HG02938 (cell line): ENCODE results near the gene PDCD5.
"Not testable (repeated sequence)": the region's sequence is repeated elsewhere in the genome, so short reads cannot be mapped to it uniquely, and the experiment has no call there.

Experiments
- ATAC-seq: cut with Tn5 transposase; IDR thresholded peaks from one replicate; pipeline ENCODE4 v1.9.1; 2021; ENCODE audit warnings: mild to moderate bottlenecking, moderate library complexity; ENCODE audit not compliant: unreplicated experiment

Gene PDCD5

DNA sequence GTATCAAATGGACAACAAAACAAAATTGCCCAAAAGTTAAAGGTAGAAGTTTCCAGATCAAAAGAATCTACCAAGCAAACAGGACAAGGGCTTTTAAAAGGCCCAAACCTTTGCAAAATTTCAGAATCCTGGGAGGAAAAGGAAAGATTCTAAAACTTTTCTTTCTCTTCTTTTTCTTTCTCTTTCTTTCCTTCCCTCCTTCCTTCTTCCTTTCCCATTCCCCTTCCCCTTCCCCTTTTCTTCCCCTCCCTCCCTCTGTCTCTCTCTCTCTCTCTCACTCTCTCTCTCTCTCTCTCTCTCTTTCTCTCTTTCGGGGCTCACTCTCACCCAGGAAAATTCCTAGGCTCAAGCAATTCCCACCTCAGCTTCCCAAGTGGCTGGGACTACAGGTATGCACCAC, 4.2 kb upstream of the PDCD5 start:
- no peak for ATAC-seq

DNA sequence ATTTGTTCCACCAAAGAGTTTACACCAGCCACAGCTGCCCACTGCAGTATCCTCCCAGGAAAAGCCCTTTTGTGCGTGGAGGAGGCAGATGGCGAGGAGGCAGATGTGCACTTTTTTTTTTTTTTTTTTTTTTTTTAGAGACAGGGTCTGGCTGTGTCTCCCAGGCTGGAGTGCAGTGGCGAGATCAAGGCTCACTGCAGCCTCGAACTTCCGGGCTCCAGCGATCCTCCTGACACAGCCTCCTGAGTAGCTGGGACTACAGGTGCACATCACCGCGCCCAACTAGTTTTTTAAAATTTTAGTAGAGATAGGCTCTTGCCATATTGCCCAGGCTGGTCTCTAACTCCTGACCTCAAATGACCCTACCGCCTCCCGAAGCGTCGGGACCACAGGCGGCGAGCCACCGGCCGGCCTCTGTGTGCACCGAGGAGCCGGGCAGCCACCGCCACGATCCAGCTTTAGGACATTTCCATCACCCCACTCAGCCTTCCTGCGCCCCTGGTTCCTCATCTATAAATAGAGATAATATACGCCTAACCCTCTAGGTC, 563 bp upstream of the PDCD5 start:
- ATAC-seq, result peak; percentile 23

DNA sequence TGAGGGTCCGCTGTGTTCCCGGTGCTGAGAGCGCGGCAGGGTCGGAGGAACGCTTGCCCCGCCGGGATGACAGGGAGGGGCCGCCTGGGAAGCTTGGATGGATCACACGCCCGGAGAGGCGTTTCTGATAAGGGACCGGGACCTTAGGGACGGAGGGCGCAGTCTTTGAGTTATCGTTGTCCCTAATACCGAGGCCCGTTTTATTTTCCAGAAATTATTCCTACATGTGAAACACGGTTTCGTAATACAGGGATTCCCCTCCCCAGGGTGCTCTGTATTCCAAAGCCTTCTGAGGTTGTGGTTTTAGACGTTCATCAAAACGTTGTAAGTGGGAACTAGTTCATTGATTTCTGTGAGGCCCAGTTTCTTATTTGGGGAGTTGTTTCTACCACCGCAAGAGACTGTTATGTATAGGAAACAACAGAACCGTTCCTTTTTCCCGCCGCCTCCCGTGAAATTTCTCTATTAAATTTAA, 752 bp downstream of the PDCD5 start:
- ATAC-seq, result no peak

DNA sequence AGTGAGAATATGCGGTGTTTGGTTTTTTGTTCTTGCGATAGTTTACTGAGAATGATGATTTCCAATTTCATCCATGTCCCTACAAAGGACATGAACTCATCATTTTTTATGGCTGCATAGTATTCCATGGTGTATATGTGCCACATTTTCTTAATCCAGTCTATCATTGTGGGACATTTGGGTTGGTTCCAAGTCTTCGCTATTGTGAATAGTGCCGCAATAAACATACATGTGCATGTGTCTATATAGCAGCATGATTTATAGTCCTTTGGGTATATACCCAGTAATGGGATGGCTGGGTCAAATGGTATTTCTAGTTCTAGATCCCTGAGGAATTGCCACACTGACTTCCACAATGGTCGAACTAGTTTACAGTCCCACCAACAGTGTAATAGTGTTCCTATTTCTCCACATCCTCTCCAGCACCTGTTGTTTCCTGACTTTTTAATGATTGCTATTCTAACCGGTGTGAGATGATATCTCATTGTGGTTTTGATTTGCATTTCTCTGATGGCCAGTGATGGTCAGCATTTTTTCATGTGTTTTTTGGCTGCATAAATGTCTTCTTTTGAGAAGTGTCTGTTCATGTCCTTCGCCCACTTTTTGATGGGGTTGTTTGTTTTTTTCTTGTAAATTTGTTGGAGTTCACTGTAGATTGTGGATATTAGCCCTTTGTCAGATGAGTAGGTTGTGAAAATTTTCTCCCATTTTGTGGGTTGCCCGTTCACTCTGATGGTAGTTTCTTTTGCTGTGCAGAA, 6.9 kb downstream of the PDCD5 start:
- not testable (repeated sequence) for ATAC-seq

DNA sequence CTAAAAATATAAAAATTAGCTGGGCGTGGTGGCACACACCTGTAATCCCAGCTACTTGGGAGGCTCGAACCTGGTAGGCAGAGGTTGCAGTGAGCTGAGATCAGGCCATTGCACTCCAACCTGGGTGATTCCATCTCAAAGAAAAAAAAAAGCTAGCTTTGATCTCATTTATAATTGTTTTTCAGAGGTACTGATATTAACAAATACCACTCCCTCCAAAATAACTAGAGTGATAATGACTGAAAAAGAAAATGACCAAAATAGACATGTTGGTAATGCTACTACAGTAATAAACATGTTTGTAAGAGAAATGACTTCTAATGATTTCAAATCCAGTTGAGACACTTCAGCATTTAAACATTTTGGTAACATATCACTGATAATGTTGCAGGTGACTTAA, 13.0 kb downstream of the PDCD5 start:
- no peak for ATAC-seq

DNA sequence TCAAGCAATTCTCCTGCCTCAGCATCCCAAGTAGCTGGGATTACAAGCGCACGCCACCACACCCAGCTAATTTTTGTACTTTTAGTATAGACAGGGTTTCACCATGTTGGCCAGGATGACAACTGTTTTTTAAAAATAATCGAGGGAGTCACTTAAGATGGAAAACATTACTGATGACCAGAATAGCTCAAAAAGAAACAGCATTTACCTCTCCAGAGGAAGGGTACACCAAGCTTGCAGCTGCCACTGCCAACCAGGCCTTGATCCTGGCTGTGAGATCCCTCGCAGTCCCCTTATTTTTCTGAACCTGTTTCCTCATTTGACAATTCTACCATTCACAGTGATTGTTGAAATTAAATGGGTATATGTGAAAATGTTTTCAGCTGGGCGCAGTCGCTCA, 14.5 kb downstream of the PDCD5 start:
- ATAC-seq, result no peak

DNA sequence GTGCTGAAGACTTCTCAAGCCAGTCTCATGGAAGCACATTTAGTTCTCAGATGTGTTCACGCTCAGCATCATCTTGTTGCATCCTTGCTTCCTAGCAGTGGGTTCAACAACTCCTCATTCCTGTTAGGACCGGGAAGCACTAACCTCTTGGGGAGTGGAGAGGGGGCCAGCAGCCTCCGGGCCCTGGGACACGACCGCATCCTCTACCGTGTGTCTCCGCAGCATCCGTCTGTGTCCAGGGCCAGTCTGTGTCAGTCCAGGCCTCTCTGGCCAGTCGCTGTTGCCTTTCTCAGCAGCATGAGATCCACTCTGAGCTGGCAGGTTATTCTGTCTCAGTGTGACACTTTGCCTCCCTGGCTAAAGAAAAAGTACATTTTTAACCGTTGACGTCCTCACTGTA, 17.0 kb downstream of the PDCD5 start:
- ATAC-seq, result no peak

DNA sequence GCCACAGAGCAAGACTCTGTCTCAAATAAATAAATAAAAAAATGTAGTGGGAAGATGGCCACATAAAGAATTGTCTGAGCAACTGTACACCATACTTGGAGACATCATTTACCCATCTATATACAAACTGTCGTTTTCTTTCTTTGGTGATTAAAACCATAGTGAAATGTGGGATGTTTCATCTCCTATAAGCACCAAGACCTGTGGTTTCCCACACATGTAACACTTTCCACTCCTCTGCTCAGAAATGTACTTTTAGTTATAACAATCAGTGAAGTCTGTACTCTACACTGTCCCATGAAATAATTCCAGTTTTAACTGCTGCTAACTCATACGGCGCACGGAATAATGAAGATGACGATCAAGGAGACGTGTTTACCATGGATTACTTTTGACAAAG, 18.3 kb downstream of the PDCD5 start:
- ATAC-seq, result no peak

DNA sequence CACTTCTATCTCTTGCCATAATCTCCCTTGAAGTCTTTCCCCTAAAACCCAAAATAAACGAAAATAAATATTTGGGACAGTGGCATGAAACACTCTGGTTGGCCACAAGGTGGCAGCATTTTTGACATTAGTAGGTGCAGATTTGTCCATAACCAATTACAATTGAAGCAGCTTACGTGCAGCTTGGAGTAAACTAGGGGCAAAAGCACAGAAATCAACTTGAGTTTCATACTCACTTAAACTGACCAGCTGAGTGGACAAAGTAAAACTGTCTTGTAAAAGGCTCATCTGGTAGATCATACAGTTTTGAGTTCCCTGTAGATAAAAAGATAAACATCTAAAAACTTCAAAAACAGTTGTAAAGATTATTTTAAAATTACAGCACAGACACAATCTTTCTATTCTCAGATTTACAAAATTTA, 18.8 kb downstream of the PDCD5 start:
- ATAC-seq, result no peak

DNA sequence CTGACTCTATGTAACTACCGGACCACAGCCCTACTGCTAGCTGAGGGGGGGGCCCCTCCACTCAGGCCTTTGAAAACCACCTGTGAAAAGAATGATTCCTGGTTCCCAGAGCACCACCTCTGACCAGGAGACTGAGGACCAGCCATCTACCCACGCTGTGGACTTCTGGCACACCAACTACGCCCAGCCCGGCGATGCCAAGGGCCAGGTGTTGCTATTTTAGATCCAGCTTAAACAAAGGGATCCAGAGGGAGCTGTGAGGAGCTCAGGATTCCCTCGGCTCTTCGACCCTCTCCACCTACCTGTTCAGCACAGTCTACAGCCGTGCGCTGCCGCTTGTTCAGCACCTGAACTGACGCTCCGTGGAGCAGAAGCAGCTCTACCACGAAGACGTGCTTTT, 23.0 kb downstream of the PDCD5 start:
- no peak for ATAC-seq

DNA sequence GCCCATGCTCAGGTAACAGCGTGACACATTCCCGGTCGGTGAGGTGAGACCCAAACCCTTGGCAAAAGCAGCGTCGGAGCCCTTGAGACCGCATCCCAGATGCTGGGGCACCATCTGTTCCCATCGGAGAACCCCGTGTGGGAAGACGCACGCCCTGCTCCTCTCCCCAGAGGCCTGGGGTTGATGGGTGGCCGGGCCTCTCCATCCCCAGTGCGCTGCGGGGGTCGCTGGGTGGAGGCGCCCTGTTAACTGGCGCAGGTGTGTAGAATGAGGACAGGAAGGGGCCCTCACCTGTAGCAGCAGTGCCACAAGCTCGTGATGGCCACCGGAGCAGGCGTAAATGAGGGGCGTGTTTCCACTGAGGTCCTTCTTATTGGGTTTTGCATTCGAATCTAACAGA, 24.6 kb downstream of the PDCD5 start:
- no peak for ATAC-seq

DNA sequence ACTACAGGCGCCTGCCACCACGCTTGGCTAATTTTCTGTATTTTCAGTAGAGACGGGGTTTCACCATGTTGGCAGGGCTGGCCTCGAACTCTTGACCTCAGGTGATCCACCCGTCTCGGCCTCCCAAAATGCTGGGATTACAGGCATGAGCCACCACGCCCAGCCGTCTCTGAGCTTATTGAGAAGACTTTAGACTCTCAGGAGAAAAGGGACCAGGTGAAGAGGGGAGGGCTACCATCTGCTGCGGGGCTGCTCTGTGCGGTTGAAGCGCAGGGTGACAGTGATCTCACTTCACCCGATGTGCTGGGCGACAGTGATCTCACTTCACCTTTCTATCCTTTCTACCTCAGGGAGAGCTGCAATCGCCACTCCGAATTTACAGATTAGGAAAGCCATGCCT, 25.3 kb downstream of the PDCD5 start:
- no peak for ATAC-seq

DNA sequence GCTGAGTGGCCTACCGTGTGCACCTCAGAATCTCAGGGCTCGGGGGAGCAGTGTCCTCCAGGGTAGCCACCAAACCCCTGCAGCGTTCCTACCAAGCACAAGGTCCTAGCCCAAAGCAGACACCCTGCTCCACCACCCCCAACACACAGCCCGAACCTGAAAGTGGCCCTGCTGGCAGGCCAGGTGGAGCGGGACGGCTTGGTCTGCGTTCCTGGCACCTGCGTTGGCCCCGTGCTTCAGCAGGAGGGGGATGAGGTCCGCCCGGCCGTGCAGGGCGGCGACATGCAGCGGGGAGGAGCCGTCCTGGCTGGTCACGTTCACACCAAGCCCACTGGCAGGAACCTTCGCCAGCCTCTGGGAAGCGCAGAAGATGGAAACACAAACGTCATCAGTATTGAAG, 26.5 kb downstream of the PDCD5 start:
- ATAC-seq, result no peak

DNA sequence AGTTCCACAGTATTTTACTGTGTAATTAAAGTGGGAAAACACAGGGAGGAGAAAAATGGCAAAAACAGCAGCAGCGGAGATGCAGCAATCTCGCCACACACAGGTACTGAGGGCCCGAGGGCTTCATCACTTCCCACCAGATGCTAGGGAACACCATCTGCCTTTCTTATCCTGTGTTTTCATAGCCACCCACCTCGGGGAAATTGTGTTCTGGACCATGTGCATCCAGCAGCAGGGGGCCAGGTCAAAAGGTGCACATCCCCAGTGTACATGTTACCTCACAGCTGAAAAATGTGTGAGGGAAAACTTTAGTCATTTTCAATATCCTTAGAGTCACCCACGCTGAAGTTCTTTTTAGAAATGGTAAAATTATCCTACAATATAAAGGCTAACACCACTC, 30.2 kb downstream of the PDCD5 start:
- no peak for ATAC-seq

DNA sequence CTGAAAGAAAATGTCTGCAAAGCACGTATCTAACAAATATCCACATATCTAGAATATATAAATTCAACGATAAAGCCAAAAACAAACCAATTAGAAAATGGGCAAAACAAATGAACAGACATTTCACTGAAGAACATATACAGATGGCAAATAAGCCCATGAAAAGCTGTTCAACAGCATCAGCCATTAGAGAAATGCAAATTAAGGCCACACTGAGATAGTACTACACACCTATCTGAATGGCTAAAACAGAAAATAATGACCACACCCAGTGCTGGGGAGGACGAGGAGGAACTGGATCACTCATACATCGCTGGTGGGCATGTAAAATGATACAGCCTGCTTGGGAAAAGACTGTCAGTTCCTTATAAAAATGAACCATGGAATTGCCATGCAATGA, 32.0 kb downstream of the PDCD5 start:
- ATAC-seq, result no peak

DNA sequence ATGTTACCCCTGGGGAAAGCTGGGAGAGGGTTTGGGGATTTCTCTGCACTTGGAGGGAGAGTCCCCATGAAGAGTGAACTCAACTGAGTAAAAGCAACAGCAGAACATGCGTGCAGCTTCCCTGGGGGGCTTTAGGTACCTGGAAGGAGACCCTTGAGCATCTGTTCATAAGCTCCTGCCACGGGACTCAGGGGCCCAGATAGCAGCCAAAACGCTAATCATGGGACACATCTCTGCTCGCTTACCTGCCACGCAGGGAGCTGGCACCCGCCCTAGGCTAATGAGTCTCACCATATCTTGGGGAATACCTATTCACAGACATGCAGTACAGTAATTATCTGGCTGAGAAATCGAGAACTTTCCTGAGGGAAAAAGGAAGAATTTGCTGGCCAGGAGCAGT, 33.9 kb downstream of the PDCD5 start:
- ATAC-seq, result no peak

DNA sequence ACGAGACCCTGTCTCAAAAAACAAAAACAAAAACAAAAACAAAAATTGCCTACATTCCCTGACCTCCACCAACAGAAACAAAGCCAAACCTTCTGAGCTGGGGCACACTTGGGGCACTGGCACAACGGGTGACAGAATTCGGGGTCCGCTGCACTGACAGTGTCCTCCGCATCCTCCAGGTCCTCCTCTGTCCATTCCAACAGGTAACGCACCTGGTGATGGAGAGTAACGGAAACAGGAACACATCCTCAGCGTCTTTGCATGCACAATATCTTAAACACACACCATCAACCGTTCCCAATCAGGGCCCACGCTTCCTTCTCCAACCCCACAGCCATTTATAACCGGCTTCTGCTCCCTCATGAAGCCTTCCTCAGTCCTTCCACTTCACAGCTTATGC, 34.6 kb downstream of the PDCD5 start:
- no peak for ATAC-seq

DNA sequence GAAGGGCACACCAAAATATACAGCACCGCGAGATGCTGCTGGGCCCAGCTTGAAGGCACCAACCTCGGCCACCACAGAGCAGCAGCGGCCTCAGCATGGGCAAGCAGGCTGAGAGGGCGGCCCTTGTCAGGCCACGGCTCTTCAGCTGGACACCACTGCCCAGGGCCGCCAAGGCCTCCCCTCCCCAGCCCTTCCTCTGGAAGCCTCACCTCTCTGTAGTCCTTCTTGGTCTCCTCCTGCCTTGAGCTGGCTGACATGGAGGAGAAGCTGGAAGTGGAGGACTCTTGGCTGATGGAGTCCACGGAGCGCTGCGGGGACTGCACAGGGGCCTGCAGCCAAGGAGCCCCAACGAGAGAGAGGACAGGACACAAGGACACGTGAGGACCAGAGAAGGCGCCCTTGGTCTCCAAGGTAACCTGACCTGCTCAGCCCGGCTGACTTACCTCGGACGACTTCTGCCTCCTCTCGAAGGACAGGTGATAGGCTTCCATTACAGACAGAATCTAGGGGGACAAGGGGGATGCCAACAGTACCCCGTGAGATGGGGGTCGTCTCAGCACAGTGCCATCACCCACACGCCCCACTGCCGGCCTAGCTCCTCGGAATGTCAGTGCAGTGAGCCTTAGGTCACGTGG, 38.2 kb downstream of the PDCD5 start:
- no peak for ATAC-seq

DNA sequence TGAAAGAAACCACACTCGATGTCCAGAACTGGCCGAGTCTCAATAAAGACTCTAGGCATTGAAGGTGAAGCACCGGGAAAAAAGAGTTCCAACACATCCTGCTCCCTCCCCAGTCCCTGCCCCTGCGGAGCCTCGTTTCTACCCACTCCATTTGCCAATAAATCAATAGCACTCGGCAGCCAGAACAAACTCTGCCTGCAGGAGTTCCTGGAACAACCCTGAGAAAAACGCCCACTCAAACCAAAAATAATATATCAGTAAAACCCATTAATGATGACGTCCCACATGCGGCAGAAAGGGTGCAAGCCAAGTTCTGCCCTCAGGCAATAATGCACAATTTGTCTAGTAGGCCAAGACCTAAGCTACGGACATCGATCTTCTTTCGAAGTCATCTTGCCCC, 41.0 kb downstream of the PDCD5 start:
- no peak for ATAC-seq

DNA sequence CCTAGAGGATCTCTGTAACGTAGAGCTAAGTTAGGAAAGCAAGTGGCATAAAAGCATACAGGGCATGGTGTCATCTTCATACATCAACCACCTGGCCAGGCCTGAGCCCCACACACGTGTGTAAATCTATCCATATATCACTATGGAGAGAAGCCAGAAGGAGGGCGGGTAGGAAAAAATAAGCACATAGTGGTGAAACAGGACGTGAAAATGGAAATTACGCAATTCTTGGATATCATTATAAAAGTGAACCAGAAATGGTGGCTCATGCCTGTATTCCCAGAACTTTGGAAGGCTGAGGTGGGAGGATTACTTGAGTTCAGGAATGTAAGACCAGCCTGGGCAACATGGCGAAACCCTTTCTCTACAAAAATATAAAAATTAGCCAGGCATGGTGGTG, 43.4 kb downstream of the PDCD5 start:
- ATAC-seq, result no peak

DNA sequence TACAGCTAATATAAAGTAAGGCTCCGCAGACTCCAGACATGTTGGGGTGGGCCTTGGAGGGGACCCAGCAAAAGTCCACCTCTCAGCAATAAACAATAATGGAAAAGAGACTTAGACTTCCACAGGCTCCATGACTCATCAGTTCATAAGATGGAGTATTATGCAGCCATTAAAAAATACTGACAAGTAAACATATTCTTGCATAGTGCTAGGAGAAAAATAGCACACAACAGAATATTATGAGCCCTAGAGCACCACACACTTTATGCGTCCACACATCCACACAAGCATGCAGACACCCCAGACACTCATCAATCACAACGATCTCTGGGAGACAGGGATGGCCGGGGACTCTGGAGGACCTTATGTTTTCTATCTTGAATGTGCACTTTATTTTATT, 46.0 kb downstream of the PDCD5 start:
- ATAC-seq, result no peak

DNA sequence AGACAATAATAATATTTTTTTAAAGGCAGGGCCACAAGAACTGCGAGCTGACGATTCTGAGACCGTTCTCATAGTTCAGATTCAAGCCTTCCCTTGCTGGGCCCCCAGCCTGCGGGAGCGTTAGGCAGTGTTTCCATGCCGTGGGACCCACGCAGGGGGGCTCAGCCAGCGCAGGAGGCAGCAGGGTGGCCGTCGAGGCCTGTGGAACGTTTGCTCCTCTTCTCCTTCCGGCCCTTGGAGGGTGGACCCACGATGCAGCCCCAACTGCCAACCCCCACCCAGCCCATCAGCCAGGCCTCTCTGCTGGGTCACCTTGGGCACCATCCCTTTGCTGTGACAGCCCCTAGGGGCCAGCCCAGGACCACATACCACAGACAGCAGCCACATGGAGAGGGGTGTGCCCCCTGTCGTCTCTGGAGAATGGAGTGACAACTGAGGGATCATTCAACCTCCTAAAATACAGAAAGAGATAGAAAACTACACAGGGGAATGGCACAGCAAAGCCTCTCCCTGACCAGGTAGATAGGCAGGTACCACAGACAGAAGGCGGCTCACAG, 46.8 kb downstream of the PDCD5 start:
- no peak for ATAC-seq
